Measurements from ENCODE around the gene SPECC1L.

SPECC1L gene

GRCh38 chr22:24459911-24460310, 189.3 kb downstream of the SPECC1L start:
- no peak for DNase-seq
- CTCF ChIA-PET, result interaction anchor here (1.3 to 2.1 kb wide), 3 partner anchors 25 to 62 kb away, joined by 4 to 9 read pairs (median 5); no protein-coding TSS in a partner anchor
- Mint-ChIP-seq H3K9me3 (no peaks in the 10 kb centered on the region), H3K27me3 (peaks cover 3% of the 10 kb centered on the region), H3K36me3 (no peaks in the 10 kb centered on the region), H3K27ac (no peak overlapping the region), H3K4me3 (no peak overlapping the region), H3K4me1 (peaks cover 9% of the 10 kb centered on the region)

- CTCF ChIA-PET, result interaction anchor here (0.7 to 2.1 kb wide), 7 partner anchors 26 to 230 kb away, joined by 3 to 9 read pairs (median 5); no protein-coding TSS in a partner anchor
- H3K27ac Mint-ChIP-seq, result no peak overlapping the region
Measured at GRCh38 chr22:24460418-24461089, 189.9 kb downstream of the SPECC1L start.

DNA sequence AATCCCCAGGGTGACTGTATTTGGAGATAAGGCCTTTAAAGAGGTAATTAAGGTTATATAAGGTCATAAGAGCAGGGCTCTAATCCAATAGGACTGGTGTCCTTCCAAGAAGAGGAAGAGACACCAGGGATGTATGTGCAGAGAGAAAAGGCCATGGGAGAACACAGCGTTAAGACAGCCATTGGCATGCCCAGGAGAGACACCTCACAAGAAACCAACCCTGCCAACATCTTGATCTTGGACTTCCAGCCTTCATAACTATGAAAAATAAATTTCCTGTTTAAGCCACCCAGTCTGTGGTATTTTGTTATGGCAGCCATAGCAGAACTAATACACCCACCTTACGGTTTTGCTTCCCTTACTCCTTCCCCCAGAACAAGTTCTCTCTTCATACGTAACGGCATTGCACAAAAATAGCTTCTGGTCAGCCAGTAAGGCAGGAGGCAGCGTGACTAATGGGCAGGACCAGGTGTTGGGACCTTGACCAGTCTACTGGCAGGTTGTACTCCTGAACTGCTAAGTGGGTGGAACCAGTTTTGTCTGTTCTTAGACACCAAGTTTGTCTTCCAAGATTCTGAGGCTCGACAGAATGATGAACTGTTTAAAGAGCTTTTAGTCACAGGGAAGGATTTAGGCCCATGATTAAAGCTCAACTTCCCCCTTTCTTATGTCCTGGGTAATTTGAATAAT, 192.6 kb downstream of the SPECC1L start:
- Mint-ChIP-seq H3K36me3 (no peaks in the 10 kb centered on the region), H3K4me3 (no peak overlapping the region), H3K27ac (no peak overlapping the region), H3K27me3 (peaks cover 7% of the 10 kb centered on the region), H3K9me3 (no peaks in the 10 kb centered on the region), H3K4me1 (peaks cover 9% of the 10 kb centered on the region)
- DNase-seq, result no peak
- CTCF ChIA-PET, result no interaction called here

More at GRCh38 chr22:24460418-24461089, 189.9 kb downstream of the SPECC1L start:
- H3K36me3 Mint-ChIP-seq, result no peaks in the 10 kb centered on the region
- peaks cover 9% of the 10 kb centered on the region for H3K4me1 Mint-ChIP-seq
- no peak overlapping the region for H3K4me3 Mint-ChIP-seq
- H3K27me3 Mint-ChIP-seq, result peaks cover 3% of the 10 kb centered on the region
- no peaks in the 10 kb centered on the region for H3K9me3 Mint-ChIP-seq
- DNase-seq, result no peak

DNA sequence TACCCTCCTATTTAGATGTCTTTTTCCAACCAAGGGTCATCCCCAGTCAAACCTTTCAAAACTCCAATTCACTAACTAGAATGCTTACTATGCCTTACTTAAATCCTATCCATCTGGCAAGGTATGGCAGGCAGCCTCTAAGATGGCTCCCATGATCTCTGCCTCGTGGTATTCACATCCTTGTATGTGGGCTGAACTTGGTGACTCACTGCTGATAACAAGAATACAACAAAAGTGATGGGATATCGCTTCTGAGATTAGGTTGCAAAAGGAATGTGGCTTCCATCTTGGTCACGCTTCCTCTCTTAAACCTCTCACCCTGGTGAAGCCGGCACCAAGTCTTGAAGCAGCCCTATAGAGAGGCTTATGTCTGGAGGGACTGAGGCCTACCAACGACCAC, 194.9 kb downstream of the SPECC1L start:
- DNase-seq, result no peak

DNA sequence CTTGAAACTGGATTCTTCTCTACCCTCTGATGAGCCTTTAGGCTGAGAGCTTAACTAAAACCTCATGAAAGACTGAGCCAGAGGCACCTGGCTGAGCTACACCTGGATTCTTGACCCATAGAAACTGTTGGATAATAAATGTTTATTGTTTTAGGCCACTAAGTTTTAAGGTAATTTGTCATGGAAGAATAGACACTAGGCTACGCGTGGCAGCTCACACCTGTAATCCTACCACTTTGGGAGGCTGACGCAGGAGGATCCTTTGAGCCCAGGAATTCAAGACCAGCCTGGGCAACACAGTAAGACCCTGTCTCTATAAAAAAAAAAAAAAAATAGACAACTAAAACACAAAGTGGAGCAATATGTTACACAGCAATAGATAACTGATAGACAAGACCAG, 195.3 kb downstream of the SPECC1L start:
- Mint-ChIP-seq H3K27me3 (peaks cover 4% of the 10 kb centered on the region), H3K27ac (no peak overlapping the region), H3K4me1 (no peaks in the 10 kb centered on the region), H3K9me3 (no peaks in the 10 kb centered on the region), H3K4me3 (no peak overlapping the region), H3K36me3 (no peaks in the 10 kb centered on the region)
- DNase-seq, result no peak
- CTCF ChIA-PET, result interaction anchor here (1.1 kb wide), 1 partner anchor 8 kb away, joined by 4 read pairs; no protein-coding TSS in a partner anchor

More for the DNA sequence above, 194.9 kb downstream of the SPECC1L start:
- no peaks in the 10 kb centered on the region for H3K36me3 Mint-ChIP-seq
- H3K9me3 Mint-ChIP-seq, result no peaks in the 10 kb centered on the region
- H3K27me3 Mint-ChIP-seq, result peaks cover 6% of the 10 kb centered on the region
- peaks cover 4% of the 10 kb centered on the region for H3K4me1 Mint-ChIP-seq
- CTCF ChIA-PET, result interaction anchor here (1.1 to 1.2 kb wide), 2 partner anchors 9 to 56 kb away, joined by 3 to 4 read pairs; no protein-coding TSS in a partner anchor
- no peak overlapping the region for H3K4me3 Mint-ChIP-seq
- H3K27ac Mint-ChIP-seq, result no peak overlapping the region

GRCh38 chr22:24466716-24467328, 196.2 kb downstream of the SPECC1L start:
- no peaks in the 10 kb centered on the region for H3K9me3 Mint-ChIP-seq
- no peak overlapping the region for H3K4me3 Mint-ChIP-seq
- no peaks in the 10 kb centered on the region for H3K4me1 Mint-ChIP-seq
- no peak for DNase-seq
- H3K27me3 Mint-ChIP-seq, result peaks cover 4% of the 10 kb centered on the region
- CTCF ChIA-PET, result interaction anchor here (1.2 kb wide), 1 partner anchor 29 kb away, joined by 3 read pairs; no protein-coding TSS in a partner anchor
- no peak overlapping the region for H3K27ac Mint-ChIP-seq
- no peaks in the 10 kb centered on the region for H3K36me3 Mint-ChIP-seq

DNA sequence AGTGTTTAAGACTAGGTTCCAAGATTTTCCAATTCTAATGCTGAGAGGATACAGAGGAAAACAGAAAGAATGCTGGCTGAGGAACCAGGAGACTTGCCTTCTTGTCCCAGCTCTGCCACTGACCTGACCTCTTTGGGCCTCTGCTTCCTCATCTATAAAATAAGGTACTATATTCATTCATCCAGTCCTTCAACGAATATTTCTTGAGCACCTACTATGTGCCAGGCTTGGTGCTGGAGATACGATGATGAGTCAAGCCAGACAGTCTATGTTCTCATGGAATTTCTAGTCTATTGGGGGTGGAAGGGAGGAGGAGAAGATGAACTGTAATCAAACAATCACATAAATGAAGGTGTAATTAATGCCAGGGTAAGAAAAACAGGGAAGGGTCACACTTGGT, 196.7 kb downstream of the SPECC1L start:
- Mint-ChIP-seq H3K27ac (no peak overlapping the region), H3K27me3 (peaks cover 4% of the 10 kb centered on the region), H3K36me3 (no peaks in the 10 kb centered on the region), H3K4me1 (no peaks in the 10 kb centered on the region), H3K4me3 (no peak overlapping the region), H3K9me3 (no peaks in the 10 kb centered on the region)
- no peak for DNase-seq
- CTCF ChIA-PET, result interaction anchor here (1.2 kb wide), 1 partner anchor 29 kb away, joined by 3 read pairs; no protein-coding TSS in a partner anchor

Measured in activated naive CD4-positive, alpha-beta T cell treated with anti-CD3 and anti-CD28 coated beads, Interleukin-2, amount 10 ng/mL, durations not matched to agents 7 days and 5 days (primary cell).